Skeletal muscle tissue (tissue), 4 donors: ENCODE results near the gene APIP. TPM values are rescaled to one million over a fixed set of nuclear protein-coding genes. Genes with fewer than 3 reads are reported as not detected.
"Not testable (repeated sequence)": the region's sequence is repeated elsewhere in the genome, so short reads cannot be mapped to it uniquely, and the experiment has no call there.

ENCODE experiments used
- H3K27ac ChIP-seq: one replicate; pipeline ENCODE4 v1.7.0; 2013; ENCODE audit warnings: mild to moderate bottlenecking, low read depth, low read length, inconsistent platforms
- H3K27me3 ChIP-seq, 3 donors: one replicate each; pipeline ENCODE4 v1.7.0; 2013; ENCODE audit warnings: low read length in 3 of 3; ENCODE audit not compliant: control insufficient read depth in 3 of 3, insufficient read depth in 3 of 3
- H3K36me3 ChIP-seq, 3 donors: one replicate each; pipeline ENCODE4 v1.7.0; 2013; ENCODE audit warnings: low read length in 3 of 3; ENCODE audit not compliant: control insufficient read depth in 3 of 3, insufficient read depth in 3 of 3
- H3K4me1 ChIP-seq, 3 donors: one replicate each; pipeline ENCODE4 v1.7.0; 2013; ENCODE audit warnings: low read length in 3 of 3, mild to moderate bottlenecking in 3 of 3; ENCODE audit not compliant: control insufficient read depth in 3 of 3, insufficient read depth in 3 of 3
- H3K4me3 ChIP-seq, 3 donors: one replicate each; pipeline ENCODE4 v1.7.0; 2013; ENCODE audit warnings: low read length in 3 of 3
- H3K9ac ChIP-seq, 3 donors: one replicate each; pipeline ENCODE4 v1.7.0; 2013; ENCODE audit warnings: low read length in 3 of 3, mild to moderate bottlenecking in 3 of 3, moderate library complexity in 2 of 3, low read depth in 1 of 3
- H3K9me3 ChIP-seq, 3 donors: one replicate each; pipeline ENCODE4 v1.7.0; 2013; ENCODE audit warnings: low read length in 3 of 3; ENCODE audit not compliant: control insufficient read depth in 3 of 3
- total RNA-seq: library from RNA; depleted of rRNA; stranded (reverse); fragments of >200 nt; gene quantifications from one replicate; pipeline ENCODE4 v1.2.3, GENCODE V29; 2014
- donor health status: Osteomylitis.

Gene APIP
- total RNA-seq, 1 donor from 2014 or later: 17.2 TPM

DNA sequence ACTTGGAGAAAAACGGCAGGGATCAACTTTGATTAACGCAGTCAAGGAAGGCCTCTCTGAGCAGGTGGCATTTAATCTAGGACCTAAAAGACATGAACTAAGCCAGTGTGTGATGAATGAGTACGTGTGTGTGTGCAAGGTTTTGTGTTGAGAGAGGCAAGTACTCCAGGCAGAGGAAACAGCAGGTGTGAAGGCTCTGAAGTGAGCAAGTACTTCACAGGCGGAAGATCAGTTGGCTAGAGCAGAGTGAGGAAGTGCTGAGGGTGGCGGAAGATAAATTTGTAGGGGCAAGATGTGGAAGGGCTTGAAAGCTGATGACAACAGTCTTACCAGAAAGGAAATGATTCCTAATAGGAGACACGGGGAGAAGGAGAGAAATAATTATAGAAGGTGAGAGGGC lies 6.8 kb downstream of the APIP start:
- no peaks in the 10 kb centered on the region for H3K27me3 ChIP-seq
- H3K4me1 ChIP-seq: peaks cover 21 to 45% (median 33%) of the 10 kb centered on the region in 3 donors
- H3K9me3 ChIP-seq: no peaks in the 10 kb centered on the region
- H3K36me3 ChIP-seq: peaks cover 0 to 4% (median 0%) of the 10 kb centered on the region in 3 donors
- H3K27ac ChIP-seq: peak overlapping the region; percentile 33
- H3K4me3 ChIP-seq: peak overlapping the region in 1 of 3 donors; percentile 2
- no peak overlapping the region for H3K9ac ChIP-seq

DNA sequence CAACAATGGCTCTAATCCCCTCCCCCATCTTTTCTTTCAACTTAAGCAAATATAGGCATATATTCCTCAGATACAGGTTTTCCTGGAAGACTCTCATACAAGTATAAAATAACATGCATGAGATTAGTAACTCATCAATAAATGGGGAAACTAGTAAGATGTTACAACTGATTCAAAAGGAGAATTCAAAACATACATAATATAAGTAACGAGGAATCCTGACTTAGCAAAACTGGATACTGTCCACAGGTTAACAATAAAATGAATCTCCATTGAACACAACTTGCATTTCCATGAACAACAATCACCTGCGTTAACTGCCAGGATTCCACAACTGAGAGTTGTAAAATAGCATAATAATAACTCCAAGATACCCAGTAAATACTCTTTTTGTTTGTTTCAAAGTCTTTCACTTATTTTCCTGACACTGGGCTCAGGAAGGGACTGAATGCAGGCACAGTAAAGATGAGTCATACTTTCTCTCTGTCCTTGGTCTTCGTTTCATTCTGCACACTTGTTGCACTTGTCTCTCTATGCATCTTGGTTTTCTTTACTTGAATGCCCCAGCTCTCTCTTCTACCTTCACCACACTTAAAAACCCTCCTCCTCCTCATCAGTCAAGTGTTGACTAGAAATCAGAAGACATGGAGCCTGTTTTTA lies 8.1 kb downstream of the APIP start:
- H3K9me3 ChIP-seq: no peaks in the 10 kb centered on the region
- H3K4me1 ChIP-seq: peaks cover 21 to 48% (median 30%) of the 10 kb centered on the region in 3 donors
- H3K4me3 ChIP-seq: no peak overlapping the region
- H3K27me3 ChIP-seq: no peaks in the 10 kb centered on the region
- H3K27ac ChIP-seq: no peak overlapping the region
- peaks cover 0 to 4% (median 0%) of the 10 kb centered on the region in 3 donors for H3K36me3 ChIP-seq
- no peak overlapping the region for H3K9ac ChIP-seq

DNA sequence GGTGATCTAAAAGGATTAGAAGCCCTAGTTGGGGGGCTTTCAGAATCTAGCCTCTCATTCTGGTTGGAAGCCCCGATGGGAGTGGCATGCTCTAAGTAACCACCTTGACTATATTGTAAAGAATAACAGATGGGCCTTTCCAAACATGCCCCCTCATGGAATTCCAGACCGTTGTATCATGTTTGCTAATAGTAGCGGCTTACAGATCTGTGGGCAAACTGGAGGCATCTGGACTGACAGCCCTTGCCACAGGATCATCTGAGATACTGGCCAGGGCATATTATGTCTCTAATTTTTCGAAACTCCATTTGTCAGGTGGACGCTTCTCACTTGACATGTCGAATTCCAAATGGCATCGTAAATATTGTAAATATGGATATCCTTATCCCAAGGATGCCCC lies 10.5 kb downstream of the APIP start:
- Histone ChIP-seq H3K9ac (no peak overlapping the region), H3K27ac (no peak overlapping the region), H3K27me3 (no peaks in the 10 kb centered on the region), H3K9me3 (no peaks in the 10 kb centered on the region), H3K4me1 (peaks cover 20 to 52% (median 28%) of the 10 kb centered on the region in 3 donors), H3K36me3 (no peaks in the 10 kb centered on the region), H3K4me3 (no peak overlapping the region)

DNA sequence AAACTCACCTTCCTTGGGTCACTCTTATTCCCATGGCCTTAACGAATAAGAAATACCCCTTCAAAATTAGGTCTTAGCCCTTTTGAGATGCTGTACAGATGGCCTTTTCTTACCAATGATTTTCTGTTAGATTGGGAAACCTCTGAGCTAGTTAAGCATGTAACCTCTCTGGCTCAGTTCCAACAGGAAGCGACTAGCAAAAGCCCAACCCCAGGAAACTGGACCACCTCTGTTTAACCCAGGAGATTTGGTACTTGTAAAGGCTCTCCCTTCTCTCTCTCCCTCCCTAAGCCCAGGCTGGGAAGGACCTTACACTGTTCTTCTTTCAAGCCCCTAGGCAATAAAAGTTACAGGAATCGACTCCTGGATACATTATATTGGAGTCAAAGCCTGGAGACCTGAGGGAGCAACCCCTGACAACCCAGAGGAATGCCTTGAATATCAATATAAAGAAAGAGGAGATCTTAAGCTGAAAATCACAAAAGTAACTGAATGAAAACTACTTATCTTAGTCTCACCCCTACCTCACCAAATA lies 11.7 kb downstream of the APIP start:
- no peak overlapping the region for H3K9ac ChIP-seq
- peaks cover 1 to 8% (median 6%) of the 10 kb centered on the region in 3 donors for H3K9me3 ChIP-seq
- H3K27me3 ChIP-seq: no peaks in the 10 kb centered on the region
- H3K4me1 ChIP-seq: peaks cover 12 to 44% (median 17%) of the 10 kb centered on the region in 3 donors
- H3K27ac ChIP-seq: no peak overlapping the region
- peaks cover 0 to 5% (median 0%) of the 10 kb centered on the region in 3 donors for H3K36me3 ChIP-seq
- H3K4me3 ChIP-seq: no peak overlapping the region

DNA sequence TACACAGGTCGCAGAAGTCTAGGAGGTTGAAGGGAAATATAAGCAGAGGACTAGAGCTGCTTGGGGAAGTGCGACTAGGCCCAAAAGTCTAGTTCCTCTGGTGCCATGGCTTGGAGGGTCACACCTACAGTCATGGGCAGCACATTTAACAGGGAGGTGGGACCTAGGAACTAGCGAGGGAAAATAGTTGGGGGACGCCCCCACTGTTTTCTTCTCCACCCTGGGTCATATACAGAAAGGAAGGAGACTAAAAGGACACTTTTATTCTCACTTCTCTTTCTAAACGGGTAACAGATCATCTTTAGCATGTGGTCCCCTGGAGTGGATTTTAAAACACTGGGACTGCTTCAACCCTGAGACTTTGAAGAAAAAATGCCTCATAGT lies 16.6 kb downstream of the APIP start:
- Histone ChIP-seq H3K27ac (no peak overlapping the region), H3K27me3 (no peaks in the 10 kb centered on the region), H3K9ac (no peak overlapping the region), H3K4me1 (peaks cover 0 to 8% (median 0%) of the 10 kb centered on the region in 3 donors), H3K4me3 (peak overlapping the region in 1 of 3 donors; percentile 7), H3K36me3 (peaks cover 0 to 5% (median 0%) of the 10 kb centered on the region in 3 donors), H3K9me3 (peaks cover 3 to 11% (median 6%) of the 10 kb centered on the region in 3 donors)

DNA sequence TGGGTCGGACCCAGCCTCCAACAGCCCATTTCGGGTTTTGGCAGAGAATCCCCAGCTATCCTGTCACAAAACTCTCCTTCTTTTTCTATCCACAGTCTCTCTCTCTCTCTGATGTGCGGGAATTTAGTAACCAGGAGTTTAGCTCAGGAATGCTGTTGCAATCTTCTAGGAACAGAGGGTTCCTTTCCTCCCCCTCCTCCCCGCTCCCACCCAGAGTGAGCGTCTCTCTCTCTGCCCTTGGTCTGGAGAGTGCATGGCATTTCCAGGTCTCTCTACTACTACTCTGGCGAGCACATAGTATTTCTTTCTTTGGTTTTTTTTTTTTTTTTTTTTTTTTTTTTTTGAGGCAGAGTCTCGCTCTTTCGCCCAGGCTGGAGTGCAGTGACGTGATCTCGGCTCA lies 17.7 kb downstream of the APIP start:
- Histone ChIP-seq H3K4me3 (no peak overlapping the region), H3K27me3 (no peaks in the 10 kb centered on the region), H3K9ac (no peak overlapping the region), H3K36me3 (peaks cover 0 to 5% (median 0%) of the 10 kb centered on the region in 3 donors), H3K27ac (no peak overlapping the region), H3K9me3 (peaks cover 3 to 11% (median 6%) of the 10 kb centered on the region in 3 donors), H3K4me1 (peaks cover 0 to 8% (median 0%) of the 10 kb centered on the region in 3 donors)

DNA sequence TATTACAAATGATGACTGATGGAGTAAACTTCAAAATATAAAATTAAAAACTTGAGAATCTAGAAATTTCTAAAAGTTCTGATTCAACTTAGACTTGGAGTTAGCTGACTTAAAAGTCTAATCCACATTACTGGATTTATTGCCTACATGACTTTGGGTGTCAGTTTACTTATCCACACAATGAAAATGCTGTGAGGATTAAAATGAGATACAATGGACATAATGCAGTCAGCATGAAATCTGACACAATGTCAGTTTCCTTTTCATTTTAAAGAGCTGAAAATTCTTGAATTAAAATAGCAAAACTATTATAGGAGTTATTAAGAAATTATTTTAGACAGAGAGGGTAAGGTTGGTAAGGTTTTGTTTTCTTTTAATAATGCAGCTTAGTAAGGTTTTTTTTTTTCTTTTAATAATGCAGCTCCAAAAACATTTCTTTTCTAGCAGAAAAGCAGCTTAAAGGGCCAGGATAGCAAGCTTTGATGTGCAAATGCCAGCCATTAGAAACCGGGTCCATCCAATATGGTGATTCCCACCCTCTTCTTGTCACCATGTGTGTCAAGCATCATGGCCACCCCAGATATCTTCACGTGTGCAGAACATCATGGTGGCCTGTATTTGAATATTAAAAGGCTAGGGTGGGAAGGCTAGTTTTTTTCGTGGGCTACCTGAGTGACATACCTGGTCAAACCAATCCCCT lies 18.9 kb downstream of the APIP start:
- Histone ChIP-seq H3K4me1 (no peaks in the 10 kb centered on the region), H3K27me3 (no peaks in the 10 kb centered on the region), H3K4me3 (no peak overlapping the region), H3K9ac (no peak overlapping the region), H3K27ac (no peak overlapping the region), H3K9me3 (peaks cover 3 to 11% (median 6%) of the 10 kb centered on the region in 3 donors), H3K36me3 (peaks cover 0 to 5% (median 0%) of the 10 kb centered on the region in 3 donors)

DNA sequence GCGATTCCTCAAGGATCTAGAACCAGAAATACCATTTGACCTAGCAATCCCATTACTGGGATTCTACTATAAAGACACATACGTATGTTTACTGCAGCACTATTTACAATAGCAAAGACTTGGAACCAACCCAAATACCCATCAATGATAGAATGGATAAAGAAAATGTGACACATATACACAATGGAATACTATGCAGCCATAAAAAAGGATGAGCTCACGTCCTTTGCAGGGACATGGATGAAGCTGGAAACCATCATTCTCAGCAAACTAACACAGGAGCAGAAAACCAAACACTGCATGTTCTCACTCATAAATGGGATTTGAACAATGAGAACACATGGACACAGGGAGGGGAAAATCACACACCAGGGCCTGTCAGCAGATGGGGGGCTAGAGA lies 20.0 kb downstream of the APIP start:
- H3K9me3 ChIP-seq: peaks cover 3 to 11% (median 6%) of the 10 kb centered on the region in 3 donors
- not testable (repeated sequence) for H3K9ac ChIP-seq, H3K27ac ChIP-seq, H3K36me3 ChIP-seq, H3K4me3 ChIP-seq, H3K27me3 ChIP-seq, H3K4me1 ChIP-seq

DNA sequence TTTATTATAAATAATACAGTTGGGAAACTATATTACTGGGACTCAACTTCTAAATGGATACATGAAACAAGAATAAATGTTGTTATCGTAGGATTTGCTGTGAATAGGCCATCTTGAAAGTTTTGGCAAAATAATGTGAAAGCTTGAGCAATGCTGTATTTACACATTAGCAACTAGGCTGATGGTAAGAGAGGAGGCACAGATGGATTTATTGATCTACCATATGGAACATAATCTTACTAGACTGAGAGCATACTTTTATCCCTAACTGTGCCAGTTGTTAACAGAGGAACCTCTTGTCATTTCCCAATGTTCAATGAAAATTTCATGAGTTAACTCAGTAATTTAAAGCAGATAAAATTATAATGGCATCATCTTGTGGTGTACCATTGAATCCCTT lies 22.8 kb downstream of the APIP start:
- H3K4me1 ChIP-seq: no peaks in the 10 kb centered on the region
- peaks cover 0 to 2% (median 0%) of the 10 kb centered on the region in 3 donors for H3K36me3 ChIP-seq
- no peaks in the 10 kb centered on the region for H3K27me3 ChIP-seq
- no peaks in the 10 kb centered on the region for H3K9me3 ChIP-seq
- no peak overlapping the region for H3K27ac ChIP-seq
- no peak overlapping the region for H3K4me3 ChIP-seq
- no peak overlapping the region for H3K9ac ChIP-seq

DNA sequence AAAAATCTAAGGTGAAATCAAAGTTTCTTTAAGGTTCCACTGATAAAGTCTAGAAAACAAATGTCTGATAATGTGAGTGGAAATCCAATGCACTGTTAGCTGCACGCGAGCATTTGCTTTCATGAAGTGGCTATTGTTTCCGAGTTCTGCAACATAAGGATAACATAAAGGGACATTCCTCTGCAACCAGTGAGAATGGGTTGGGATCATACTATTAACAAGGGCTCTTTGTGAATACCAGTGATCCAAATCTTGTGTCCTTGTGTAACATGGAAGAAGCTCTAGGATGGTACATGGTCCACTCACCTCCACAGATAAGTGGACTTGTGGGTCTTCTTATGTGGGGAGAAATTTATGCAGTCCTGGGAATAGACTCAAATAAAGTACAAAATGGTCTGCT lies 24.6 kb downstream of the APIP start:
- no peak overlapping the region for H3K9ac ChIP-seq
- no peaks in the 10 kb centered on the region for H3K27me3 ChIP-seq
- no peak overlapping the region for H3K27ac ChIP-seq
- peaks cover 0 to 12% (median 3%) of the 10 kb centered on the region in 3 donors for H3K36me3 ChIP-seq
- no peaks in the 10 kb centered on the region for H3K4me1 ChIP-seq
- no peak overlapping the region for H3K4me3 ChIP-seq
- no peaks in the 10 kb centered on the region for H3K9me3 ChIP-seq
